ENCODE measurements around the gene EFNA2. TPM values are rescaled to one million over a fixed set of nuclear protein-coding genes. Genes with fewer than 3 reads are reported as not detected.

EFNA2 gene
- total RNA-seq, 1 experiment from 2014 or later: 12.2 TPM

DNA sequence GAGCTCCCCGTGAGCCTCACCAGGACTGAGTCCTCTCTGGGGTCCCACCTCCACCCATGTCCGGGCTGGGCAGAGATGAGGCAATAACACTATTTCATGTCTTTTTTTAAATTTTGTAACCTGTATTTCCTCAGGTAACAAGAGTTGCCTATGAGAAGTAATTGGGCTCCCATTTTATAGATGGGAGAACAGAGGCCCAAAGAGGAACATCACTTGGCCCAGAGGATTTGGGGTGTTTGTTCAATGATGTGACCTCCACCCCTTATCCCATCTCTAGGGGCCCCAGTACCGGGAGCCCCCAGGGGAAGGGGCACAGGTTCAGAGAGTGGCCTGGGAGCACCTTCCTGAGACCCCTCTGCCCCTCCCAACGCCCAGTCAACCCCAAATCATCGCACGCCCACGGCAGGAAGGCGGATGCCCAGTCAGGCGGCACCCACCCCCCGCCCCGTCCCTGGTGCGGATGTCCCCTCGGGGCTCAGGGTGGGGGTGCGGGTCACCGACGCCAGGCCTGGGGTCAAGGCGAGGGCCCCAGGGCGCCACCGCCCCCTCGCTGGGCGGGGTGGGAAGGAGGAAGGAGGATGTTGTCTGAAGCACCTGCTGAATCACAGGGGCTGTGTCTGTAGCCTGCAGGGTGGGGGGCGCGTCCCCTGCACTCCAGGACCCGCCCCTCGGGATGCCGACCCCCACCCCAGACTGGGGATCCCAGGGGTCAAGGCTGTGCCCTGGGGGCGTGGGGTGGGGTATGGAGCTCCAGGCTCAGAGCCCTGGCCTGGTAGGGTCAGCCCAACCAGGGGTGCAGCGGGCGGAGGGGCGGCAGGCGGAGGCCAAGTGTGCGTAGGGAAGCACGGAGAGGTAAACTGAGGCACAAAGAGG, 25.6 kb upstream of the EFNA2 start:
- H3K4me2 ChIP-seq (ENCODE audit: low read length): peak overlapping the region; percentile 76
- H3K4me3 ChIP-seq (replicated peaks in 1 of 2; ENCODE audit: low read depth in 1 of 2, low read length in 2 of 2): peak overlapping the region; percentile 31 to 41
- ATAC-seq (peak; percentile 1; the same call in 1 of the 2 replicates), DNase-seq (ENCODE audit: low read depth, low spot score) (no peak)
- H3K9me2 ChIP-seq (ENCODE audit: insufficient read depth): no peaks in the 10 kb centered on the region
- H3K4me1 ChIP-seq (ENCODE audit: control insufficient read depth in 1 of 2, insufficient read depth in 2 of 2, low read length in 2 of 2): peaks cover 52 to 94% of the 10 kb centered on the region in 2 experiments
- peak overlapping the region; percentile 90 for H3K27ac ChIP-seq (ENCODE audit: low read depth, low read length)
- H3K9me3 ChIP-seq (ENCODE audit: control insufficient read depth in 1 of 2, insufficient read depth in 1 of 2, low read depth in 1 of 2, low read length in 2 of 2): no peaks in the 10 kb centered on the region
- no TSS peak for BruUV-seq (replicated peaks)
- ChIA-PET CTCF (interaction anchor here (0.8 to 1.0 kb wide), 2 partner anchors 15 to 16 kb away, joined by 3 to 4 read pairs; no protein-coding TSS in a partner anchor), RAD21 (ENCODE audit: low non-redundant PET in 1 of 2, low total read pairs in 2 of 2, uncharacterized antibody in 2 of 2, unreplicated experiment in 2 of 2) (interaction anchor here in 1 of 2 experiments (0.6 to 1.0 kb wide), 2 partner anchors 8 to 16 kb away, joined by 3 to 5 read pairs; no protein-coding TSS in a partner anchor), POLR2A (interaction anchor here (0.7 to 4.4 kb wide), 3 partner anchors 9 to 710 kb away, joined by 3 to 54 read pairs (median 3); partner anchors contain the start of gene CIRBP)
- H3K27me3 ChIP-seq (ENCODE audit: insufficient read depth, low read length): no peaks in the 10 kb centered on the region
- H3K36me3 ChIP-seq (ENCODE audit: control insufficient read depth in 1 of 2, insufficient read depth in 2 of 2, low read length in 2 of 2): peaks cover 12 to 24% of the 10 kb centered on the region in 2 experiments
- intact Hi-C loops (cut with micrococcal nuclease): no loop called here
- peaks cover 39% of the 10 kb centered on the region for H3K79me2 ChIP-seq (ENCODE audit: insufficient read depth, low read length)
- H2AFZ ChIP-seq (ENCODE audit: low read depth, low read length, poor library complexity, severe bottlenecking): no peak overlapping the region
- no peaks in the 10 kb centered on the region for H4K20me1 ChIP-seq (ENCODE audit: insufficient read depth)
- peak overlapping the region; percentile 65 for H3K9ac ChIP-seq (ENCODE audit: low read length)
- TF ChIP-seq JUND (IDR thresholded peaks at IDR 0.05) (no peak), CBX3 (IDR thresholded peaks at IDR 0.05; ENCODE audit: low read depth) (no peak), FOSL1 (IDR thresholded peaks at IDR 0.05; ENCODE audit: low read depth) (no peak), ZNF274 (IDR thresholded peaks at IDR 0.05; ENCODE audit: low read depth, low read length) (no peak), EZH2phosphoT487 (IDR thresholded peaks at IDR 0.05; ENCODE audit: borderline replicate concordance) (no peak), EZH2 (IDR thresholded peaks at IDR 0.05) (no peak), TCF7L2 (IDR thresholded peaks at IDR 0.05; ENCODE audit: borderline replicate concordance, extremely low read depth, insufficient read depth, insufficient read length) (no peak), SP1 (IDR thresholded peaks at IDR 0.05; ENCODE audit: low read depth) (no peak)
- TF ChIP-seq, protein P1, sequence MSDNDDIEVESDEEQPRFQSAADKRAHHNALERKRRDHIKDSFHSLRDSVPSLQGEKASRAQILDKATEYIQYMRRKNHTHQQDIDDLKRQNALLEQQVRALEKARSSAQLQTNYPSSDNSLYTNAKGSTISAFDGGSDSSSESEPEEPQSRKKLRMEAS (IDR thresholded peaks at IDR 0.05): no peak
- TF ChIP-seq, protein P2, sequence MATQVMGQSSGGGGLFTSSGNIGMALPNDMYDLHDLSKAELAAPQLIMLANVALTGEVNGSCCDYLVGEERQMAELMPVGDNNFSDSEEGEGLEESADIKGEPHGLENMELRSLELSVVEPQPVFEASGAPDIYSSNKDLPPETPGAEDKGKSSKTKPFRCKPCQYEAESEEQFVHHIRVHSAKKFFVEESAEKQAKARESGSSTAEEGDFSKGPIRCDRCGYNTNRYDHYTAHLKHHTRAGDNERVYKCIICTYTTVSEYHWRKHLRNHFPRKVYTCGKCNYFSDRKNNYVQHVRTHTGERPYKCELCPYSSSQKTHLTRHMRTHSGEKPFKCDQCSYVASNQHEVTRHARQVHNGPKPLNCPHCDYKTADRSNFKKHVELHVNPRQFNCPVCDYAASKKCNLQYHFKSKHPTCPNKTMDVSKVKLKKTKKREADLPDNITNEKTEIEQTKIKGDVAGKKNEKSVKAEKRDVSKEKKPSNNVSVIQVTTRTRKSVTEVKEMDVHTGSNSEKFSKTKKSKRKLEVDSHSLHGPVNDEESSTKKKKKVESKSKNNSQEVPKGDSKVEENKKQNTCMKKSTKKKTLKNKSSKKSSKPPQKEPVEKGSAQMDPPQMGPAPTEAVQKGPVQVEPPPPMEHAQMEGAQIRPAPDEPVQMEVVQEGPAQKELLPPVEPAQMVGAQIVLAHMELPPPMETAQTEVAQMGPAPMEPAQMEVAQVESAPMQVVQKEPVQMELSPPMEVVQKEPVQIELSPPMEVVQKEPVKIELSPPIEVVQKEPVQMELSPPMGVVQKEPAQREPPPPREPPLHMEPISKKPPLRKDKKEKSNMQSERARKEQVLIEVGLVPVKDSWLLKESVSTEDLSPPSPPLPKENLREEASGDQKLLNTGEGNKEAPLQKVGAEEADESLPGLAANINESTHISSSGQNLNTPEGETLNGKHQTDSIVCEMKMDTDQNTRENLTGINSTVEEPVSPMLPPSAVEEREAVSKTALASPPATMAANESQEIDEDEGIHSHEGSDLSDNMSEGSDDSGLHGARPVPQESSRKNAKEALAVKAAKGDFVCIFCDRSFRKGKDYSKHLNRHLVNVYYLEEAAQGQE (IDR thresholded peaks at IDR 0.05; ENCODE audit: low read depth): no peak
